ENCODE measurements around the gene SDK2.

SDK2 gene

DNA sequence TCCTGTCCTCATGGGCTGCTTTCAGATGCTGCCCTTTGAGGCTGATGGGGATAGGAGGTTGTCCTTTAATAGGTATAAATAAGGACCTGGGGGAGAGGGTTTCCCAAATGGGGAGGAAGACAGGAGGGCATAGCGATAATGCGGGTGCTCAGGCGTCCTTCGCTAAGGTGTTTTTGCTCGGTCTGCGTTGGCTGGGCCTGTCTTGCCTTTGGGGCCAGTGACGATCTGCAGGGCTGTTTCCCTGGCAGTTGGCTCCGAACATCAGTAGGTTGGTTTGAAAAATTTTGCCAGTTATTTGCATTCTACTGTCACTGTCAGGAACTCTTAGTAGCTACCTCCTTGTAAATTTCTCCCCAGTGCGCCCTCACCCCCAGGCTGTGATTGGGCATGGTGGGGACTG lies 294.6 kb downstream of the SDK2 start:
- TF ChIP-seq FOXP2 (optimal IDR thresholded peaks at IDR 0.05; ENCODE audit: borderline replicate concordance, extremely low read depth, extremely low read length, insufficient read depth) (no peak), SIN3A (IDR thresholded peaks at IDR 0.05; ENCODE audit: borderline replicate concordance, insufficient read depth, low read length) (no peak), TAF1 (IDR thresholded peaks at IDR 0.05; ENCODE audit: borderline replicate concordance, insufficient read depth, low read length) (no peak), POLR2AphosphoS5 (IDR thresholded peaks at IDR 0.05; ENCODE audit: low read depth, low read length) (no peak)
- TF ChIP-seq, protein P1, sequence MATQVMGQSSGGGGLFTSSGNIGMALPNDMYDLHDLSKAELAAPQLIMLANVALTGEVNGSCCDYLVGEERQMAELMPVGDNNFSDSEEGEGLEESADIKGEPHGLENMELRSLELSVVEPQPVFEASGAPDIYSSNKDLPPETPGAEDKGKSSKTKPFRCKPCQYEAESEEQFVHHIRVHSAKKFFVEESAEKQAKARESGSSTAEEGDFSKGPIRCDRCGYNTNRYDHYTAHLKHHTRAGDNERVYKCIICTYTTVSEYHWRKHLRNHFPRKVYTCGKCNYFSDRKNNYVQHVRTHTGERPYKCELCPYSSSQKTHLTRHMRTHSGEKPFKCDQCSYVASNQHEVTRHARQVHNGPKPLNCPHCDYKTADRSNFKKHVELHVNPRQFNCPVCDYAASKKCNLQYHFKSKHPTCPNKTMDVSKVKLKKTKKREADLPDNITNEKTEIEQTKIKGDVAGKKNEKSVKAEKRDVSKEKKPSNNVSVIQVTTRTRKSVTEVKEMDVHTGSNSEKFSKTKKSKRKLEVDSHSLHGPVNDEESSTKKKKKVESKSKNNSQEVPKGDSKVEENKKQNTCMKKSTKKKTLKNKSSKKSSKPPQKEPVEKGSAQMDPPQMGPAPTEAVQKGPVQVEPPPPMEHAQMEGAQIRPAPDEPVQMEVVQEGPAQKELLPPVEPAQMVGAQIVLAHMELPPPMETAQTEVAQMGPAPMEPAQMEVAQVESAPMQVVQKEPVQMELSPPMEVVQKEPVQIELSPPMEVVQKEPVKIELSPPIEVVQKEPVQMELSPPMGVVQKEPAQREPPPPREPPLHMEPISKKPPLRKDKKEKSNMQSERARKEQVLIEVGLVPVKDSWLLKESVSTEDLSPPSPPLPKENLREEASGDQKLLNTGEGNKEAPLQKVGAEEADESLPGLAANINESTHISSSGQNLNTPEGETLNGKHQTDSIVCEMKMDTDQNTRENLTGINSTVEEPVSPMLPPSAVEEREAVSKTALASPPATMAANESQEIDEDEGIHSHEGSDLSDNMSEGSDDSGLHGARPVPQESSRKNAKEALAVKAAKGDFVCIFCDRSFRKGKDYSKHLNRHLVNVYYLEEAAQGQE (IDR thresholded peaks at IDR 0.05; ENCODE audit: insufficient read depth in 1 of 2, low read depth in 2 of 2, low read length in 2 of 2): no peak

DNA sequence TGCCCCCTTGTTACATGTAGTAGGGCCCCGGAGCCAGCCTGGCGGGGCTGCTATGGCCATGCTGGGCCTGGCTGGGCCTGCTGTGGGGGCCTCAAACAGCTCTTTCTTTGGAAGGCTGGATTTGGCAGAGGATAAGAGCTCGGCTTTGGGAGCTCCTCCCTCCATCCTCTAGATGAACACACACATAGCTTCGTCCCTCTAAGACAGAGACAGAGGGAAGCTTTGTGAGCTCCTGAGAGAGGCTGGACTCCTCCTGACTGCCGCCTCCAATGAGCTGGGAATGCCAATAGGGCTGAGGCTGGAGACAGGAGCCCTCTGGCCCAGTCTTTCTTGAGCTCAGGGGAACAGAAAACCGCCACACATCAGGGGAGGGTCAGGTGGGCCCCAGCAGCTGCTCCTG lies 295.1 kb downstream of the SDK2 start:
- no peak for TF ChIP-seq POLR2AphosphoS5 (IDR thresholded peaks at IDR 0.05; ENCODE audit: low read depth, low read length)

GRCh38 chr17:73348829-73349095 lies 295.5 kb downstream of the SDK2 start:
- TF ChIP-seq SIN3A (IDR thresholded peaks at IDR 0.05; ENCODE audit: borderline replicate concordance, insufficient read depth, low read length): no peak
- no peak for TF ChIP-seq FOXP2 (optimal IDR thresholded peaks at IDR 0.05; ENCODE audit: borderline replicate concordance, extremely low read depth, extremely low read length, insufficient read depth)
- no peak for TF ChIP-seq POLR2AphosphoS5 (IDR thresholded peaks at IDR 0.05; ENCODE audit: low read depth, low read length)
- TF ChIP-seq, protein P1 (IDR thresholded peaks at IDR 0.05; ENCODE audit: insufficient read depth in 1 of 2, low read depth in 2 of 2, low read length in 2 of 2): no peak
- TF ChIP-seq TAF1 (IDR thresholded peaks at IDR 0.05; ENCODE audit: borderline replicate concordance, insufficient read depth, low read length): no peak

- TF ChIP-seq POLR2AphosphoS5 (IDR thresholded peaks at IDR 0.05; ENCODE audit: low read depth, low read length) (no peak), FOXP2 (optimal IDR thresholded peaks at IDR 0.05; ENCODE audit: borderline replicate concordance, extremely low read depth, extremely low read length, insufficient read depth) (no peak), TAF1 (IDR thresholded peaks at IDR 0.05; ENCODE audit: borderline replicate concordance, insufficient read depth, low read length) (no peak), SIN3A (IDR thresholded peaks at IDR 0.05; ENCODE audit: borderline replicate concordance, insufficient read depth, low read length) (no peak)
- TF ChIP-seq, protein P1 (IDR thresholded peaks at IDR 0.05; ENCODE audit: insufficient read depth in 1 of 2, low read depth in 2 of 2, low read length in 2 of 2): no peak
Observed at GRCh38 chr17:73348018-73348828, 296.0 kb downstream of the SDK2 start.

DNA sequence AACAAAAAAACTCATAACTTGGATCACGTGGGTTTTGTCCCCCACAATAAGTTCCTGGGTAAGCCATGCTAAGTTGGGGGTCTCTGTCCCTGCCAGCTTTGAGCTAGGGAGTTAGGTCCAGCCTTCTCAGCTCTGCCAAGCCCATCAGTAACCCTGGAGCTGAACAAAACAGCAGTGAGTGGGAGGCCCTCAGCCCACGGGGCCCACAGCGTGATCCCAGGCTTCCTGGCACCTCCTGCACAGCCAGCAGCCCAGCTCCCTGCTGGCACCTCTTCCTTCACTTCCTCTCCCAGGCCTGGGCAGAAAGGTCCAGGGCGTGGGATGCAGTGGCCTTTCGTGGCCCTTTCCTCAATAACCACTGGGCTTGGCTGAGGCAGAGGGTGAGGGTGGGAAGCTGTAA lies 296.9 kb downstream of the SDK2 start:
- no peak for TF ChIP-seq POLR2AphosphoS5 (IDR thresholded peaks at IDR 0.05; ENCODE audit: low read depth, low read length)
- TF ChIP-seq, protein P1 (IDR thresholded peaks at IDR 0.05; ENCODE audit: insufficient read depth in 1 of 2, low read depth in 2 of 2, low read length in 2 of 2): no peak
- no peak for TF ChIP-seq FOXP2 (optimal IDR thresholded peaks at IDR 0.05; ENCODE audit: borderline replicate concordance, extremely low read depth, extremely low read length, insufficient read depth)
- TF ChIP-seq TAF1 (IDR thresholded peaks at IDR 0.05; ENCODE audit: borderline replicate concordance, insufficient read depth, low read length): no peak
- no peak for TF ChIP-seq SIN3A (IDR thresholded peaks at IDR 0.05; ENCODE audit: borderline replicate concordance, insufficient read depth, low read length)
